K562 (cell line): ENCODE data around the gene MAPT. TPM values are rescaled to one million over a fixed set of nuclear protein-coding genes. Genes with fewer than 3 reads are reported as not detected.
A peak's percentile ranks its signal among the peaks of the same experiment; 100 is the strongest.

ENCODE experiments used
- BHLHE40 ChIP-seq: IDR thresholded peaks from 2 replicates; pipeline ENCODE4 v1.6.1; 2011; ENCODE audit warnings: low read length, improper control_type of control experiment
- CEBPZ ChIP-seq: fragments of 150-350 bp; IDR thresholded peaks from 2 replicates; pipeline ENCODE4 v1.6.1; 2014; ENCODE audit warnings: low read depth, mild to moderate bottlenecking, low read length, borderline replicate concordance
- GATAD2B ChIP-seq: fragments of 450-650 bp; IDR thresholded peaks from 2 replicates; pipeline ENCODE4 v1.6.1; 2017; ENCODE audit warnings: mild to moderate bottlenecking, borderline replicate concordance
- HMGXB4 ChIP-seq: sonication (generic); formaldehyde crosslinking; IDR thresholded peaks from 2 replicates; pipeline ENCODE4 v1.8.1; 2023; ENCODE audit warnings: mild to moderate bottlenecking, missing genetic modification reagents
- POLR3A ChIP-seq: IDR thresholded peaks from 2 replicates; pipeline ENCODE4 v1.6.1; 2011; ENCODE audit warnings: borderline replicate concordance, mild to moderate bottlenecking, moderate library complexity; ENCODE audit not compliant: insufficient read length, insufficient read depth; ENCODE audit errors: extremely low read depth
- WHSC1 ChIP-seq: IDR thresholded peaks from one replicate; pipeline ENCODE4 v1.6.1; 2012; ENCODE audit warnings: low read length, control low read depth, inconsistent platforms
- ZNF311 ChIP-seq: fragments of 250-450 bp; sonication (Bioruptor Pico); IDR thresholded peaks from 2 replicates; pipeline ENCODE4 v1.4.0; 2020; ENCODE audit warnings: mild to moderate bottlenecking, moderate library complexity
- ZNF407 ChIP-seq: fragments of 450-650 bp; IDR thresholded peaks from 2 replicates; pipeline ENCODE4 v1.6.1; 2016; ENCODE audit warnings: low read depth
- ZNF644 ChIP-seq: fragments of 200-800 bp; sonication (Bioruptor generic); IDR thresholded peaks from 2 replicates; pipeline ENCODE4 v1.6.1; 2016; ENCODE audit warnings: low read depth, missing genetic modification characterization, missing compliant biosample characterization
- polyA plus RNA-seq, 8 experiments: library from polyadenylated mRNA; depleted of rRNA in 4 of 8; stranded (reverse) in 5 of 8; unstranded in 3 of 8; fragments of >200 nt; fragmentation: Nextera tagmentation in 2 of 8; fragmentation: Illumina TruSeq in 1 of 8; extraction: Ambion mirVana in 2 of 8; extraction: Trizol in 1 of 8; gene quantifications; 2 replicates each; pipeline versions ENCODE4 v1.2.1 to v1.2.3, GENCODE V29; 2011 to 2014; ENCODE audit warnings: inconsistent platforms in 1 of 8, missing spikeins in 1 of 8
- total RNA-seq, 7 experiments: library from RNA; depleted of rRNA in 6 of 7; stranded (reverse); fragments of >200 nt in 6 of 7; fragmentation: Illumina TruSeq in 2 of 7; extraction: Trizol in 2 of 7; gene quantifications; 2 replicates each; pipeline versions ENCODE4 v1.2.1 to v1.2.3, GENCODE V29; 2011 to 2021; ENCODE audit warnings: low replicate concordance in 1 of 7
- TF ChIP-seq, protein P1 (sequence below): IDR thresholded peaks from 2 replicates; pipeline ENCODE4 v1.6.1; 2012; ENCODE audit warnings: low read depth, low read length, improper control_type of control experiment, borderline replicate concordance

MAPT gene
- total and polyA plus RNA-seq, 9 of the 15 experiments (the other 6 are each of a cell fraction or from before 2014, with no cell fraction given), result 0.04 to 1.1 (median 0.36) TPM

GRCh38 chr17:45972531-45972930 is 78.2 kb downstream of the MAPT start (continued):
- TF ChIP-seq, protein P1, sequence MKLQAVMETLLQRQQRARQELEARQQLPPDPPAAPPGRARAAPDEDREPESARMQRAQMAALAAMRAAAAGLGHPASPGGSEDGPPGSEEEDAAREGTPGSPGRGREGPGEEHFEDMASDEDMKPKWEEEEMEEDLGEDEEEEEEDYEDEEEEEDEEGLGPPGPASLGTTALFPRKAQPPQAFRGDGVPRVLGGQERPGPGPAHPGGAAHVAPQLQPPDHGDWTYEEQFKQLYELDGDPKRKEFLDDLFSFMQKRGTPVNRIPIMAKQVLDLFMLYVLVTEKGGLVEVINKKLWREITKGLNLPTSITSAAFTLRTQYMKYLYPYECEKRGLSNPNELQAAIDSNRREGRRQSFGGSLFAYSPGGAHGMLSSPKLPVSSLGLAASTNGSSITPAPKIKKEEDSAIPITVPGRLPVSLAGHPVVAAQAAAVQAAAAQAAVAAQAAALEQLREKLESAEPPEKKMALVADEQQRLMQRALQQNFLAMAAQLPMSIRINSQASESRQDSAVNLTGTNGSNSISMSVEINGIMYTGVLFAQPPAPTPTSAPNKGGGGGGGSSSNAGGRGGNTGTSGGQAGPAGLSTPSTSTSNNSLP, result no peak
- TF ChIP-seq HMGXB4 (CRISPR knock-in tag) (no peak), ZNF644 (no peak), WHSC1 (no peak), GATAD2B (no peak), CEBPZ (0 out of 2 replicates have a peak, but pooled peaks have one; percentile 48), ZNF311 (CRISPR knock-in tag) (no peak), ZNF407 (no peak), BHLHE40 (no peak), POLR3A (no peak)
